HepG2 (cell line): Measurements from ENCODE around the gene TERC. TPM values are rescaled to one million over a fixed set of nuclear protein-coding genes. Genes with fewer than 3 reads are reported as not detected.

Experiments
- AHDC1 ChIP-seq: sonication (generic); formaldehyde crosslinking; IDR thresholded peaks from 2 replicates; pipeline ENCODE4 v1.5.1; 2020; ENCODE audit warnings: mild to moderate bottlenecking, missing genetic modification reagents, borderline replicate concordance
- BCL6 ChIP-seq: IDR thresholded peaks from 2 replicates; pipeline ENCODE4 v1.6.1; 2016; ENCODE audit warnings: missing genetic modification reagents, missing compliant biosample characterization
- BRF2 ChIP-seq: sonication (generic); formaldehyde crosslinking; IDR thresholded peaks from 2 replicates; pipeline ENCODE4 v1.8.1; 2022; ENCODE audit warnings: mild to moderate bottlenecking, missing genetic modification reagents
- ETV5 ChIP-seq: IDR thresholded peaks from 2 replicates; pipeline ENCODE4 v1.6.1; 2018; ENCODE audit warnings: missing biosample characterization, missing genetic modification reagents, inconsistent platforms, borderline replicate concordance
- IRF2 ChIP-seq: IDR thresholded peaks from 2 replicates; pipeline ENCODE4 v1.6.1; 2018; ENCODE audit warnings: missing genetic modification reagents, missing compliant biosample characterization
- KLF15 ChIP-seq: sonication (generic); formaldehyde crosslinking; IDR thresholded peaks from 2 replicates; pipeline ENCODE4 v1.8.1; 2023; ENCODE audit warnings: borderline replicate concordance, mild to moderate bottlenecking, inconsistent platforms, missing genetic modification reagents, mixed read lengths
- MED8 ChIP-seq: sonication (generic); formaldehyde crosslinking; IDR thresholded peaks from 2 replicates; pipeline ENCODE4 v1.8.1; 2023; ENCODE audit warnings: mild to moderate bottlenecking, missing genetic modification reagents; ENCODE audit not compliant: insufficient replicate concordance
- MTA1 ChIP-seq: sonication (generic); formaldehyde crosslinking; IDR thresholded peaks from 2 replicates; pipeline ENCODE4 v1.4.0; 2020; ENCODE audit warnings: missing genetic modification reagents, mild to moderate bottlenecking, borderline replicate concordance
- MTF2 ChIP-seq: sonication (generic); formaldehyde crosslinking; IDR thresholded peaks from 2 replicates; pipeline ENCODE4 v1.5.0; 2020; ENCODE audit warnings: missing genetic modification reagents, borderline replicate concordance
- NFKB2 ChIP-seq: sonication (generic); formaldehyde crosslinking; IDR thresholded peaks from 2 replicates; pipeline ENCODE4 v1.4.0; 2020; ENCODE audit warnings: missing genetic modification reagents, borderline replicate concordance
- RBFOX2 ChIP-seq: fragments of 200-400 bp; formaldehyde crosslinking; IDR thresholded peaks from 2 replicates; pipeline ENCODE4 v1.6.1; 2017; ENCODE audit warnings: low read depth, mild to moderate bottlenecking, low read length
- RBM39 ChIP-seq: fragments of 200-400 bp; formaldehyde crosslinking; IDR thresholded peaks from one replicate; pipeline ENCODE4 v1.6.1; 2018; ENCODE audit warnings: antibody characterized with exemption, mild to moderate bottlenecking, low read depth, low read length; ENCODE audit not compliant: poor library complexity, severe bottlenecking
- REL ChIP-seq: sonication (generic); formaldehyde crosslinking; conservative IDR thresholded peaks from 2 replicates; pipeline ENCODE4 v1.8.0; 2022; ENCODE audit warnings: mild to moderate bottlenecking, missing genetic modification reagents, moderate library complexity
- TARDBP ChIP-seq: sonication (generic); formaldehyde crosslinking; IDR thresholded peaks from 2 replicates; pipeline ENCODE4 v1.8.0; 2022; ENCODE audit warnings: mild to moderate bottlenecking, missing genetic modification reagents
- U2AF2 ChIP-seq: fragments of 200-400 bp; formaldehyde crosslinking; IDR thresholded peaks from 2 replicates; pipeline ENCODE4 v1.6.1; 2017; ENCODE audit warnings: low read depth, mild to moderate bottlenecking, low read length
- ZBTB7B ChIP-seq: sonication (generic); formaldehyde crosslinking; IDR thresholded peaks from 2 replicates; pipeline ENCODE4 v1.4.0; 2020; ENCODE audit warnings: missing genetic modification reagents
- ZNF101 ChIP-seq: sonication (generic); formaldehyde crosslinking; IDR thresholded peaks from 2 replicates; pipeline ENCODE4 v1.4.0; 2020; ENCODE audit warnings: mild to moderate bottlenecking, low read depth, missing genetic modification reagents, borderline replicate concordance
- ZNF260 ChIP-seq: sonication (generic); formaldehyde crosslinking; IDR thresholded peaks from 2 replicates; pipeline ENCODE4 v1.4.0; 2020; ENCODE audit warnings: missing genetic modification reagents, low read depth, mild to moderate bottlenecking, borderline replicate concordance
- ZNF614 ChIP-seq: IDR thresholded peaks from 2 replicates; pipeline ENCODE4 v1.6.1; 2018; ENCODE audit warnings: missing biosample characterization, missing genetic modification reagents, inconsistent platforms, borderline replicate concordance
- polyA plus RNA-seq, 8 experiments: library from polyadenylated mRNA; depleted of rRNA in 3 of 8; stranded (reverse) in 7 of 8; unstranded in 1 of 8; fragments of >200 nt; fragmentation: Illumina TruSeq in 4 of 8; extraction: Trizol in 4 of 8; gene quantifications; 2 replicates each; pipeline versions ENCODE4 v1.2.1 to v1.2.3, GENCODE V29; 2011 to 2016; ENCODE audit warnings: low read depth in 4 of 8, missing spikeins in 1 of 8, mixed read lengths in 1 of 8; ENCODE audit not compliant: insufficient read depth in 1 of 8
- total RNA-seq, 5 experiments: library from RNA; depleted of rRNA; stranded (reverse); fragments of >200 nt; fragmentation: Illumina TruSeq; extraction: Trizol; gene quantifications; 2 replicates each; pipeline ENCODE4 v1.2.3, GENCODE V29; 2016; ENCODE audit warnings: low read depth in 1 of 5
- TF ChIP-seq, protein P1 (sequence below): sonication (generic); formaldehyde crosslinking; IDR thresholded peaks from 2 replicates; pipeline ENCODE4 v1.4.0; 2020; ENCODE audit warnings: missing genetic modification reagents

TERC gene
- total and polyA plus RNA-seq, 2 of the 13 experiments (the other 11 are each of a cell fraction or from before 2014, with no cell fraction given) = 1.3 to 74.6 TPM

GRCh38 chr3:169769287-169770181 is 4.7 kb upstream of the TERC start, which contains the start of gene ACTRT3 (continued):
- TF ChIP-seq AHDC1 (CRISPR knock-in tag) = no peak
- TF ChIP-seq MTA1 (CRISPR knock-in tag) = peak; percentile 51; the same call in 1 of the 2 replicates
- 0 out of 2 replicates have a peak, but pooled peaks have one; percentile 48 for TF ChIP-seq KLF15 (CRISPR knock-in tag)
- TF ChIP-seq, protein P1, sequence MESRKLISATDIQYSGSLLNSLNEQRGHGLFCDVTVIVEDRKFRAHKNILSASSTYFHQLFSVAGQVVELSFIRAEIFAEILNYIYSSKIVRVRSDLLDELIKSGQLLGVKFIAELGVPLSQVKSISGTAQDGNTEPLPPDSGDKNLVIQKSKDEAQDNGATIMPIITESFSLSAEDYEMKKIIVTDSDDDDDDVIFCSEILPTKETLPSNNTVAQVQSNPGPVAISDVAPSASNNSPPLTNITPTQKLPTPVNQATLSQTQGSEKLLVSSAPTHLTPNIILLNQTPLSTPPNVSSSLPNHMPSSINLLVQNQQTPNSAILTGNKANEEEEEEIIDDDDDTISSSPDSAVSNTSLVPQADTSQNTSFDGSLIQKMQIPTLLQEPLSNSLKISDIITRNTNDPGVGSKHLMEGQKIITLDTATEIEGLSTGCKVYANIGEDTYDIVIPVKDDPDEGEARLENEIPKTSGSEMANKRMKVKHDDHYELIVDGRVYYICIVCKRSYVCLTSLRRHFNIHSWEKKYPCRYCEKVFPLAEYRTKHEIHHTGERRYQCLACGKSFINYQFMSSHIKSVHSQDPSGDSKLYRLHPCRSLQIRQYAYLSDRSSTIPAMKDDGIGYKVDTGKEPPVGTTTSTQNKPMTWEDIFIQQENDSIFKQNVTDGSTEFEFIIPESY (CRISPR knock-in tag) = no peak
- 0 out of 2 replicates have a peak, but pooled peaks have one; percentile 32 for TF ChIP-seq NFKB2
- TF ChIP-seq BCL6 (CRISPR knock-in tag) = no peak
- TF ChIP-seq ZNF260 = no peak
- peak; percentile 34; the same call in 1 of the 2 replicates for TF ChIP-seq TARDBP (CRISPR knock-in tag)
- TF ChIP-seq ZNF614 (CRISPR knock-in tag) = no peak
- TF ChIP-seq U2AF2 = no peak
- TF ChIP-seq ETV5 (CRISPR knock-in tag) = no peak
- peak; percentile 96 for TF ChIP-seq ZBTB7B
- TF ChIP-seq MTF2 (CRISPR knock-in tag) = no peak
- no peak for TF ChIP-seq IRF2 (CRISPR knock-in tag)
- peak; percentile 76 for TF ChIP-seq RBFOX2
- TF ChIP-seq MED8 (CRISPR knock-in tag) = no peak
- TF ChIP-seq BRF2 (CRISPR knock-in tag) = no peak
- peak; percentile 41 for TF ChIP-seq RBM39
- TF ChIP-seq REL (CRISPR knock-in tag) = no peak
- TF ChIP-seq ZNF101 (CRISPR knock-in tag) = no peak
